ENCODE measurements around the gene SND1.

The SND1 gene

GRCh38 chr7:127731431-127732080 lies 79.6 kb downstream of the SND1 start:
- no peak for DNase-seq (ENCODE audit: low spot score)
- TF ChIP-seq, protein P1, sequence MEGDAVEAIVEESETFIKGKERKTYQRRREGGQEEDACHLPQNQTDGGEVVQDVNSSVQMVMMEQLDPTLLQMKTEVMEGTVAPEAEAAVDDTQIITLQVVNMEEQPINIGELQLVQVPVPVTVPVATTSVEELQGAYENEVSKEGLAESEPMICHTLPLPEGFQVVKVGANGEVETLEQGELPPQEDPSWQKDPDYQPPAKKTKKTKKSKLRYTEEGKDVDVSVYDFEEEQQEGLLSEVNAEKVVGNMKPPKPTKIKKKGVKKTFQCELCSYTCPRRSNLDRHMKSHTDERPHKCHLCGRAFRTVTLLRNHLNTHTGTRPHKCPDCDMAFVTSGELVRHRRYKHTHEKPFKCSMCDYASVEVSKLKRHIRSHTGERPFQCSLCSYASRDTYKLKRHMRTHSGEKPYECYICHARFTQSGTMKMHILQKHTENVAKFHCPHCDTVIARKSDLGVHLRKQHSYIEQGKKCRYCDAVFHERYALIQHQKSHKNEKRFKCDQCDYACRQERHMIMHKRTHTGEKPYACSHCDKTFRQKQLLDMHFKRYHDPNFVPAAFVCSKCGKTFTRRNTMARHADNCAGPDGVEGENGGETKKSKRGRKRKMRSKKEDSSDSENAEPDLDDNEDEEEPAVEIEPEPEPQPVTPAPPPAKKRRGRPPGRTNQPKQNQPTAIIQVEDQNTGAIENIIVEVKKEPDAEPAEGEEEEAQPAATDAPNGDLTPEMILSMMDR (IDR thresholded peaks at IDR 0.05; ENCODE audit: extremely low read depth, missing control alignments) = no peak

DNA sequence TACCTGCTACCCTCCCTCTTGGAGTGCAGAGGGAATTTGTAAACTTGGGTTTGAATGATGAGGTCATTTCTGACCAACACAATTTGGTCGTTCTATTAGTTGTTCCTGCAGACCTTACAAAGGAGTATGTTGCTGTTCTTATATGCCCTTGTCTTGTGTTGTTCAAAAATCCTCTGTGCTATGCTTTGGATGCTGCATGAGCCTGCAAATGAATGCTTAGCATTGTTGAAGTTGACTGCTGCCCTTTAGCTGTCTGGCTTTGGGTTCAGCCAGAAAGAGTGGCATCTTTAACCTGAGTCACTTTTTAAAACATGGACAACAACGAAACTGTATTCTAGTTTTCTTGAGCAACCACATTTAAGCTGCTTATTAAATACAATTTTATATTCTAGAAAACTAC lies 80.3 kb downstream of the SND1 start:
- TF ChIP-seq, protein P1 (IDR thresholded peaks at IDR 0.05; ENCODE audit: extremely low read depth, missing control alignments) = no peak
- DNase-seq (ENCODE audit: low spot score) = no peak

DNA sequence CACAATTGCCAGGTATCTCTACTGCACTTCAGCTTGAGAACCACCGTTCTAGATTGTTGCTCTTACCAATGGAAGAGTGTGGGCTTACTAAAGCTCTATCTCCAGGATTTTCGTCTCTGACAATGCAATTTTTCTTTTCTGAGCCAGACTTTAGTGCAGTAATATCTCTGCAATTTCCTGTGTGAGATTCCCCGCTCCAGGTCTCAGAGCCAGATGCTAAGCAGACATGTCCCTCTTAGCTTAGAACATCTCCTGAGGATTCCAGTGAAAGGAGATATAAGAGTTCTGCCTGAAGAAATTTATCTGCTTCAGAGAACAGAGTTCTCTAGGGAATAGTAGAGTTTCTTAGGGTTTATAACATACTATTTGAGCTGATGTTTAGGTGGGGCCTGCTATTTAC lies 82.0 kb downstream of the SND1 start:
- TF ChIP-seq, protein P1 (IDR thresholded peaks at IDR 0.05; ENCODE audit: extremely low read depth, missing control alignments) = no peak
- no peak for DNase-seq (ENCODE audit: low spot score)

- TF ChIP-seq, protein P1 (IDR thresholded peaks at IDR 0.05; ENCODE audit: extremely low read depth, missing control alignments) = no peak
- no peak for DNase-seq (ENCODE audit: low spot score)
Observed at GRCh38 chr7:127736511-127736910, 84.5 kb downstream of the SND1 start.

DNA sequence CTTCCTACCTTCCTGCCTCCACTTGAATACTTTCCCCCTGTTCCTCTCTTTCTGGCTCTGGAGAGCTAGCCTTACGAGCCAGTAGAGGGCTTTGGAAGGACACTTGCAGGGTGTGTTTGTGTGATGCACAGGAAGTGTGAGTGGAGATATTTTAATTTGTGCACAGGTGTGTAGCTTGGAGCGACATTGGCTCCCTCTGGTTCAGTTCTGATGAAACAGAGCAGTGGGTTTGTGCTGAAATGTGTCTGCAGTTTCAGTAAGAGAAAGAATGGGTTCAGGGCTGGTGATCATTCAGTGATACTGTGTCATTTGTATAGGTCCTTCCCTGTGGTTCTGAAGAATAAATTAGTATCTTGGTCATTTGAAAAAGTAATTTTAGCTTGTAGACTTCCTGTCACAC lies 86.9 kb downstream of the SND1 start:
- no peak for DNase-seq (ENCODE audit: low spot score)
- TF ChIP-seq, protein P1 (IDR thresholded peaks at IDR 0.05; ENCODE audit: extremely low read depth, missing control alignments) = no peak

- no peak for DNase-seq (ENCODE audit: low spot score)
- TF ChIP-seq, protein P1 (IDR thresholded peaks at IDR 0.05; ENCODE audit: extremely low read depth, missing control alignments) = no peak
Observed at GRCh38 chr7:127741764-127742375, 89.9 kb downstream of the SND1 start.

DNA sequence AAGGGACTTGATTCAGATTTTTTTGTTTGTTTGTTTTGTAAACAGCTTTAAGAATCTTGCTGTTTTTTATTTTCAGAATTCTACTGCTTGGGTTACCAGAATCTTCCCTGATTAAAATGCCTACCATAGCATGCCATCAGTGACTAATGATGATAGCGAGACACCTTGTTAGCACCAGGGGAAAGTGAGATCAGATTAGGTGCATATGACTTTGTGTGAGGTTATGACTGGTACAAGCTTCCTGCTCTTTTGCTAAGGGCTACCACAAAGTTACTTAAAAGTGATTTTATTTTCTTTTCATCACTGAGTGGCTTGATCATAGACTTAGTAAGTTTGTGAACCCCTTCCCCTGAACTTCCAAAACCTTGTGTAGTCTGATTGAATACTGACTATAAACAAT lies 93.5 kb downstream of the SND1 start:
- TF ChIP-seq, protein P1 (IDR thresholded peaks at IDR 0.05; ENCODE audit: extremely low read depth, missing control alignments) = no peak
- no peak for DNase-seq (ENCODE audit: low spot score)

Data from GM20000 (cell line).